Right cardiac atrium (tissue), 5 donors: ENCODE results near the gene VMP1. TPM values are rescaled to one million over a fixed set of nuclear protein-coding genes. Genes with fewer than 3 reads are reported as not detected.
"Not testable (repeated sequence)": the region's sequence is repeated elsewhere in the genome, so short reads cannot be mapped to it uniquely, and the experiment has no call there.

Experiments
- ATAC-seq, 2 donors: fragments of 200-7000 bp; cut with Tn5 transposase; one replicate each; pipeline versions ENCODE4 v1.8.0 to v1.9.1; 2020; ENCODE audit warnings: moderate library complexity in 2 of 2, mild to moderate bottlenecking in 1 of 2
- DNase-seq, 3 donors: peaks; one replicate each; pipeline ENCODE4 v3.0.0-alpha.2; 2020
- H3K27ac ChIP-seq: one replicate; pipeline ENCODE4 v1.5.1; 2013; ENCODE audit warnings: mild to moderate bottlenecking, low read length, control low read depth, moderate library complexity
- H3K27me3 ChIP-seq: one replicate; pipeline ENCODE4 v1.6.1; 2013; ENCODE audit not compliant: control insufficient read depth, insufficient read depth
- H3K4me1 ChIP-seq: one replicate; pipeline ENCODE4 v1.6.1; 2013; ENCODE audit warnings: low read length; ENCODE audit not compliant: control insufficient read depth, insufficient read depth
- H3K4me3 ChIP-seq: one replicate; pipeline ENCODE4 v1.5.1; 2013; ENCODE audit warnings: low read length, control low read depth
- H3K9me3 ChIP-seq: one replicate; pipeline ENCODE4 v1.6.1; 2013; ENCODE audit warnings: low read length; ENCODE audit not compliant: control insufficient read depth
- WGBS: extraction: QIAGEN DNeasy Blood & Tissue Kit; methylation state at CpG from one replicate; pipeline ENCODE4 v1.1.7; 2013; 5-methylcytosine and 5-hydroxymethylcytosine counted together
- intact Hi-C, 4 donors: fragments of 100-400 bp; cut with DNase I; formaldehyde crosslinking; loops; one replicate each; pipeline versions ENCODE4 v1.11.0 to v1.14.0; 2022 to 2023
- polyA plus RNA-seq: library from polyadenylated mRNA; stranded (reverse); fragments of 200-250 nt; gene quantifications from one replicate; pipeline ENCODE4 v1.2.3, GENCODE V29; 2013
- total RNA-seq, 4 donors: library from RNA; stranded (reverse); fragmentation: NEBNext Ultra II Directional; extraction: Animal tissue kit (Norgen Biotek cat#: 25700); gene quantifications; one replicate each; pipeline ENCODE4 v1.2.1, GENCODE V29; 2021
- donor health status: healthy with polysubstance abuse.
- donor health status: DM: no; HTN: yes; CAD: no.
- donor health status: DM: no; HTN: no; CAD: no.
- donor health status: DM: no; HTN: yes; CAD: no; lungs with severe emphysema.
- donor health status: DM: yes; HTN: yes; CAD: no.

Gene VMP1
- total and polyA plus RNA-seq, 5 donors: 60.7 to 106 (median 68.3) TPM

DNA sequence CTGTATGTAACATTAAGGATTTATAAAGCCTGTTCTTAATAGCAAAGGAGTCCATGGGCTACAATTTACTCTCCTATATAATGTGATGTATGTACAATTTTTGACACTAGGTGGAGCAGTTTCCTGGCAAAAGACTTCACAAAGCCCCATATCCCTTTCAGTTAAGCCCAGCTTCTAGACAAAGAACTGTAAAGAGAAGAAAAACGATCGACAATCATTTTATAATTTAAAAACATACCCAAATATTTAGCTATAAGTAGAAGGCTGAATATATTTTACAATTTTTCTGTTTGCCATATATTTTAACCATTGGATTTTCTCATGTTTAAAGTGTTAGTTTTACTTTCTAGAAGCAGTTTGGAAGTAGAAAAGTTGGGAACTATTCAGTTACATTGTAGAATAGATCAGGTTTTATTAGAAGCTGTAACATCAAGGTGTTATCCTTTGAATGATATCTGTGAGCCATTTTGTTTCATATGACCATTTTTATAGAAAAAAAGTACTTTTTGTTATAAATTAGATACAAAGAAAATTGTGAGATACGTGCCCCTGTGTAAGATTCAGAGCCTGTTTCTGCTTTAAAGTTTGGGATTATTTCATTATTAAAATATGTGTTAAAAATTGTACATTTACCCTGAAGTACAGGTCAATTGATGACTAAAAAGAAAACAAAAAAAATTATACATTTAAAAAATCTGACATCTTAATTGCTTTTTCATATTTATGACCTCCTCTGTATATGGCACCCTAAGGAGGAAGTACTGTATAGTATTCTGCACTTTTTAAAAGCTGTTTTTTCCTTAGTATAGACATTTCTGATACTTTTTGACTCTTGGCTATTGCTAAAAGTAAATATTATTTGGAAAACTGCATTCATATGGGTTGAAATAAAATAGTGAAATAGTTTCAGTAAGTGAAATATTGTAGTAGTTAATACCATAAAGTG lies 46.3 kb downstream of the VMP1 start:
- intact Hi-C loops: loop anchor here in 2 of 4 donors (5.0 to 10.0 kb wide), 2 partner anchors 81 to 84 kb away; no protein-coding TSS in a partner anchor
- Histone ChIP-seq H3K4me3 (no peak overlapping the region), H3K27ac (no peak overlapping the region), H3K27me3 (no peaks in the 10 kb centered on the region), H3K4me1 (no peaks in the 10 kb centered on the region), H3K9me3 (no peaks in the 10 kb centered on the region)
- DNase-seq (no peak), ATAC-seq (peak; percentile 89 to 91)
- WGBS: 27% methylated on average over 3 of the region's 3 CpGs

DNA sequence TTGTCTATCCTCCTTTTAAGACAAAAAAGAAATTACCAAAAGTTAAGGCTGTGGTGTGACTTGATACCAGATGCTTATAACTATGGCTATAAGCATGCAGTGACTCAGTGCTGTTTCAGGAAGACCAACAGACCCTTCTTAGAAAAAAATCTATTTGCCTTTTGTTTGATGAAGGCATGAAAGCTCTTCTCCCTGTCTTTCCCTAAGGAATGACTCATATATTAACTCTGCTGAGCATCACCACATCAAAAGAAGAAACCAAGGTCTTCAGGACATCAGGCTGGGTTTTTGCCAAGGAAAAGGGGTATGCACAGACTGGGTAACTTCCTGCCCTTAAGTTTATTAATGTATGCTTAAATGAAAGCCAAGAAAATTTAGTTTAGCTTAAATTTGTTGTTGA lies 47.1 kb downstream of the VMP1 start:
- DNase-seq (no peak), ATAC-seq (no peak)
- no peaks in the 10 kb centered on the region for H3K9me3 ChIP-seq
- no peaks in the 10 kb centered on the region for H3K27me3 ChIP-seq
- H3K4me1 ChIP-seq: no peaks in the 10 kb centered on the region
- intact Hi-C loops: loop anchor here in 2 of 4 donors (5.0 to 10.0 kb wide), 2 partner anchors 80 to 83 kb away; no protein-coding TSS in a partner anchor
- H3K4me3 ChIP-seq: no peak overlapping the region
- H3K27ac ChIP-seq: no peak overlapping the region

DNA sequence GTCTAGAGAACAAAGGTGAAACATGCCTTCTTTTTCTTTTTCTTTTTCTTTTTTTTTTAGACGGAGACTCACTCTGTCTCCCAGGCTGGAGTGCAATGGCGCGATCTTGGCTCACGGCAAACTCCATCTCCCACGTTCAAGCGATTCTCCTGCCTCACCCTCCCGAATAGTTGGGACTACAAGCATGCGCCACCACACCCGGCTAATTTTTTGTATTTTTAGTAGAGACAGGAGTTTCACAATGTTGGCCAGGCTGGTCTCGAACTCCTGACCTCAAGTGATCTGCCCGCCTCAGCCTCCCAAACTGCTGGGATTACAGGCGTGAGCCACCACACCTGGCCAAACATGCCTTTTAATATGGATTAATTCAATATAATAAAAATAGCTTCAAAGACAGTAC lies 47.6 kb downstream of the VMP1 start:
- 94% methylated on average over 12 of the region's 12 CpGs for WGBS
- H3K4me1 ChIP-seq, H3K9me3 ChIP-seq, H3K27ac ChIP-seq, H3K27me3 ChIP-seq, ATAC-seq, H3K4me3 ChIP-seq, DNase-seq: not testable (repeated sequence)
- intact Hi-C loops: loop anchor here in 1 of 4 donors (10.0 kb wide), 1 partner anchor 80 kb away; no protein-coding TSS in a partner anchor

DNA sequence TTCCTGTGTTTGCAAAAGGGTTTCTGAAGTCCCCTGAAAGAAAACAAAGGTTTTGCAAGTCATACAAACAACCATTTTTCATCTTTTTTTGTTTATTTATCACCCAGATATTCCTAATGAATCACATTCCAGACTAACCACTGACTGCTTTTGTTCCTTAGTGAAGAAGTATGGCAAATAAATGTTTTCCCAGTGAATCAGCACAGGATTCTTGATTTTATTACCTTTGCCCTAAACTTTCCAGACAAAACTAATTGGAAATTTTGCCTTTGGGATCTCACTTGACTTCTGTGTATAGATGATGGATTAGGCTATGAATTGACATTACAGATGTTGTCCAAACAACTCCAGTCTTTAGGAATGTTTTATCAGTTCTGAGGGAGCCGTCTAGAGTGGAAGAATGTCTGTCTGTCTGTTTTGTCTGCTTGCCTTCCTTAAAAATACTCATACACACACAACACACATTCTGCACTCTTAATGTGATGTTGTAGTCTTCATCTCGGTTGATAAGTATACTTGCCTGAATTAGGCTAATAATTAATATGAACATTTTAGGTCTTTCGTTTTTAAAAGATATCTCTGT lies 48.9 kb downstream of the VMP1 start:
- intact Hi-C loops: loop anchor here in 1 of 4 donors (10.0 kb wide), 1 partner anchor 78 kb away; no protein-coding TSS in a partner anchor
- no peak for DNase-seq
- Histone ChIP-seq H3K27me3 (no peaks in the 10 kb centered on the region), H3K4me3 (no peak overlapping the region), H3K4me1 (no peaks in the 10 kb centered on the region), H3K27ac (no peak overlapping the region), H3K9me3 (no peaks in the 10 kb centered on the region)
- WGBS: 42% methylated on average over 3 of the region's 3 CpGs
- ATAC-seq: no peak

DNA sequence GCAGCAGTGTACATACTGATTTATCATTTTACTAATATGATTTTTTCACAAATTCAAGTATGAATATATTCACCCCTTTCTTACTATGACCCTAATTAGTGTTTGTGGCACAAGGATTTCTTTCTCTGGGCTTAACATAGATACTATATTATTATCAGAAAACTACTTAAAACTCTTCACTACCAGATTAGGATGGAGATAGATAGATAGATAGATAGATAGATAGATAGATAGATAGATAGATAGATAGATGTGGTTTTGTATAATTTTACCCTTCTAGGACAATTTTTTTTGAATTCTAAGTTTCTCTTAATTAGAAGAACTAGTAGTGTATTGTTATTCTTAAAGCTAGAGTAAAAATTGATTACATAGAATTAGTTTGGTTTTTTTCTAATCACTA lies 49.6 kb downstream of the VMP1 start:
- no peak overlapping the region for H3K27ac ChIP-seq
- intact Hi-C loops: loop anchor here in 1 of 4 donors (10.0 kb wide), 1 partner anchor 78 kb away; no protein-coding TSS in a partner anchor

DNA sequence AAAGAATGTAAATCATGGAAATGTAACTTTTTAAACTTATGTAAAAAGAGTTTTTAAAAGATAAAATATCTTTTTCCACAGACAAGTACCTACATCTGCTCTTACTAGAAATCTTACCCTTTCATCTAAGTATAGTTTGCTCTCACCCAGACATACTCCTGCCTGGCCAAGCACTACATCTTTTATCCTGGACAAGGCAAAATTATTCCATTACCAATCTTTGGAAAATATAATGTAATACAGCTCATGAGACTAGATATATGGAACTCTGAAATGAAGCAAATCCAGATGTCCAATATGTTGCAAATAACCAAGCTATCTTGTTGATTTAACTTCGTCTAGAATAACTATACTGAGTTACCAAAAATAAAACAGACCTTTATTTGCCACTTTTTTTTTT lies 50.0 kb downstream of the VMP1 start:
- DNase-seq (no peak), ATAC-seq (no peak)
- intact Hi-C loops: loop anchor here in 1 of 4 donors (10.0 kb wide), 1 partner anchor 77 kb away; no protein-coding TSS in a partner anchor
- no peak overlapping the region for H3K27ac ChIP-seq
- H3K9me3 ChIP-seq: no peaks in the 10 kb centered on the region
- H3K4me3 ChIP-seq: no peak overlapping the region
- H3K4me1 ChIP-seq: no peaks in the 10 kb centered on the region
- WGBS: 65% methylated on average over 1 of the region's 1 CpG
- H3K27me3 ChIP-seq: no peaks in the 10 kb centered on the region

More for the DNA sequence above, 49.6 kb downstream of the VMP1 start:
- ATAC-seq (no peak), DNase-seq (no peak)
- H3K4me3 ChIP-seq: no peak overlapping the region
- no peaks in the 10 kb centered on the region for H3K27me3 ChIP-seq
- H3K9me3 ChIP-seq: no peaks in the 10 kb centered on the region
- H3K4me1 ChIP-seq: no peaks in the 10 kb centered on the region

DNA sequence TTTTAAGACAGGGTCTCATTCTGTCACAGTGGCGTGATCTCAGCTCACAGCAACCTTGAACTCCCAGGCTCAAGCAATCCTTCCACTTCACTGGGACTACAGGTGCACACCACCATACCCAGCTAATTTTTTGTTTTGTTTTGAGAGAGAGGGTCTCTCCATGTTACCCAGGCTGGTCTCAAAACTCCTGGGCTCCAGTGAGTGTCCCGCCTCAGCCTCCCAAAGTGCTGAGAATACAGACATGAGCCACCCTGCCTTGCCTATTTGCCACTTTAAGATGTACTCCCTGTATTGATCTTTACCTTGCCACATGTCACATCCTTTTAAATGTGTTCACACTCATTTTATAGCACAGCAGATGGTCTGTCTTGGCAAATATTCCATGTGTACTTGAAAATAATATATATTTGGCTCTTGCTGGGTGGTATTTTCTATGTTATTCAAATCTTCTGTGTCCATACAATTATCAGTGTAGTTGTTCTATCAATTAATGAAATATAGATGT lies 50.5 kb downstream of the VMP1 start:
- Histone ChIP-seq H3K4me1 (no peaks in the 10 kb centered on the region), H3K27me3 (no peaks in the 10 kb centered on the region), H3K4me3 (no peak overlapping the region), H3K9me3 (no peaks in the 10 kb centered on the region), H3K27ac (no peak overlapping the region)
- 98% methylated on average over 2 of the region's 2 CpGs for WGBS
- ATAC-seq (no peak), DNase-seq (no peak)
- intact Hi-C loops: loop anchor here in 1 of 4 donors (10.0 kb wide), 1 partner anchor 77 kb away; no protein-coding TSS in a partner anchor

DNA sequence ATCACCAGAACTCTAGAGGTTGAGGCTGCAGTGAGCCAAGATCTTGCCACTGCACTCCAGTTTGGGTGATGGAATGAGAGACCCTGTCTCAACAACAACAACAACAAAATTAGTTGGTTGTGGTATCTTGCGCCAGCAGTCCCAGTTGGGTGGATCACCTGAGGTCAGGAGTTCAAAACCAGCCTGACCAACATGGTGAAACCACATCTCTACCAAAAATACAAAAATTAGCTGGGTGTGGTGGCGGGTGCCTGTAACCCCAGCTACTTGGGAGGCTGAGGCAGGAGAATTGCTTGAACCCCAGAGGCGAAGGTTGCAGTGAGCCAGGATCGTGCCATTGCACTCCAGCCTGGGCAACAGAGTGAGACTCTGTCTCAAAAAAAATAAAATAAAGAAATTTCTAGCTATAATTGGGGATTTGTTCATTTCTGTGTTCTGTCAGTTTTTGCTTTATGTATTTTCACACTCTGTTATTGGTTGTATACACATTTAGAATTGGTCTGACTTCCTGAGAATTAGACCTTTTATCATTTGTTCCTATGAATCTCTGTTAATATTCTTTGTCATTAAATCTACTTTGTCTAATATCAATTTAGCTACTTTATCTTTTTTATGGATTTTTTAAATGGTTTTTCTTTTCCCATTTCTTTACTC lies 51.7 kb downstream of the VMP1 start:
- not testable (repeated sequence) for H3K9me3 ChIP-seq, H3K27me3 ChIP-seq, ATAC-seq, H3K4me3 ChIP-seq, H3K27ac ChIP-seq, H3K4me1 ChIP-seq, DNase-seq
- intact Hi-C loops: loop anchor here in 1 of 4 donors (10.0 kb wide), 1 partner anchor 76 kb away; no protein-coding TSS in a partner anchor
- 98% methylated on average over 4 of the region's 4 CpGs for WGBS

DNA sequence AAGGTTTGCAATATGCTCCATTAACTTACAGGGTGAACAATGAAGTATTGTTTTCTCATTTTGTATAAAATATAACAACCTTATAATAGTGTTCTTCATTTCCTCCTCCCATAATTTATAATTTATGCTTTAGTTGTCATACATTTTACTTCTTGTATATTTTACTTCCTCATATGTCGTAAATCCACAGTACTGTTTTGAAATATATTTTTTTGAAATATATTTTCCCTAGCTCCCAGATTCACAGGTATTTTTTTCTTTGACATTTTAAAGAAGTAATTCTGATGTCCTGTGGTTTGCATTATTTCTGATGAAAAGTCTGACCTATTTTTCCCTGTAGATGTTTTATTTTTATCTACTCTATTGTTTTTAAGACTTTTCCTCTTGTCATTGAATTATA lies 52.7 kb downstream of the VMP1 start:
- no peak for ATAC-seq

DNA sequence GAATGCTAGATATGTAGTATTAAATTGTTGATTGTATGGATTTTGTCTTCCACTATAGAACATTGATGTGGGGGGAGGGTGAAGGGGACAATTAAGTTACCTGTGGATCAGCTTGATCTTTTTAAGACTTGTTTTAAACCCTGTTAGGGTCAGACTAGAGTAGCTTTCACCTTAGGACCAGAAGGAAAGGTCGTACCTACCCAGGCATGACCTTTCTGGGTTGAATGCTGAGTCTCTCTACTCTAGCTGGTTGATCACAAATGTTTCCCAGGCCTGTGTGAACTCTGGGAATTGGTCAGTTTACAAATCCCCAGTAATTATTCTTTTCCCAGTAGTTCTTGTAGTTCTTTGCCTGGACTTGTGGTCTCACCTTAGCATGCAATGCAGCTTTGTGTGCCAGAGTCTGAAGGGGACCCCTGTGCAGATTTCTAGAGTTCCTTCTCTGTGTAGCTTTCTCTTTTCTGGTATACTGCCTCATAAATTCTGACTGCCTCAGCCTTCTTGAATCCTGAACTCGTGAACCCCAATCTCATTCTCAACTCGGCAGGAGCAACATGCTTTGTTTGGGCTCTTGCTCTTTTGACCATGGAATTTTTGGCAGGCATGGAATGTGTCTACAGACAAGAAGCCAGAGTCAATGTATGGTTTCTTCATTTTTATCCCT lies 54.1 kb downstream of the VMP1 start:
- H3K4me1 ChIP-seq: no peaks in the 10 kb centered on the region
- H3K27ac ChIP-seq: no peak overlapping the region
- H3K27me3 ChIP-seq: no peaks in the 10 kb centered on the region
- no peak overlapping the region for H3K4me3 ChIP-seq
- intact Hi-C loops: no loop called here
- DNase-seq: no peak
- H3K9me3 ChIP-seq: no peaks in the 10 kb centered on the region
- 60% methylated on average over 3 of the region's 3 CpGs for WGBS
- ATAC-seq: no peak

More for the DNA sequence above, 52.7 kb downstream of the VMP1 start:
- Histone ChIP-seq H3K27ac (no peak overlapping the region), H3K27me3 (no peaks in the 10 kb centered on the region), H3K4me3 (no peak overlapping the region), H3K9me3 (no peaks in the 10 kb centered on the region), H3K4me1 (no peaks in the 10 kb centered on the region)
- intact Hi-C loops: no loop called here
- WGBS: 89% methylated on average over 1 of the region's 1 CpG
- no peak for DNase-seq
